SHP77 treated with DMSO at 0.1 percent for 48 hours (cell line): Measurements from ENCODE around the gene OTUB2.

Source experiments
- DNase-seq: peaks from one replicate; lab custom pipeline; 2025; lab: John Stamatoyannopoulos, UW

OTUB2 gene

DNA sequence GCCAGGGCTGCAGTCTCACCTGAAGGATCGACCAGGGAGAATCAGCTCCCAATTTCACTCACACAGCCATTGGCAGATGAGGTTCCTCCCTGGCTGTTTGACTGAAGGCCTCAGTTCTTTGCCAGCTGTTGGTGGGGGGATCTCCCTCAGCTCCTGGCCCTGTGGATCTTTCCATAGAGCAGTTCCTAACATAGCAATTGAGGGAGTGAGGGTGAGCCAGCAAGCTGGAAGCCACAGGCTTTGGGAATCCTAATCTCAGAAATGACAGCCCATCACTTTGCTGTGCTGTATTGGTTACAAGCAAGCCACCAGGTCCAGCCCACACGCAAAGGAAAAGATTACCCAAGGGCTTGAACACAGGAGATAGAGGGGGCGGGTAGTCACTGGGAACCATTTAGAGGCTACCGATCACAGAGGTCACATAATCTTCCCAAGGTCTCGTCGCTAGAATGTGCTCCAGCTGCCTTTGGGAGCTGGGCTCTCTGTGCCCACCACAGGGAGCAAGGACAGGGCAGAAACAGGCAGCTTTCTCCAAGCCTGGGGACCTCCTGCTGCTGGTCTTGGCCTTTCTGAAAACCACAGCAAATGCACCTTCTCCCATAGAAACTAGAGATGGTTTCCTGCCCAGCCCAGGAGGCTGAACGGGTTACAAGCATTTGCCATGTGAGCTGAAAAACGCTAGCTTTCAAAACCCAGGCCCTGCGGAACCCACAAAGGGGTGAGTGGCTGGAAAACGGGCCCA, 4.6 kb upstream of the OTUB2 start:
- DNase-seq, result no peak

DNA sequence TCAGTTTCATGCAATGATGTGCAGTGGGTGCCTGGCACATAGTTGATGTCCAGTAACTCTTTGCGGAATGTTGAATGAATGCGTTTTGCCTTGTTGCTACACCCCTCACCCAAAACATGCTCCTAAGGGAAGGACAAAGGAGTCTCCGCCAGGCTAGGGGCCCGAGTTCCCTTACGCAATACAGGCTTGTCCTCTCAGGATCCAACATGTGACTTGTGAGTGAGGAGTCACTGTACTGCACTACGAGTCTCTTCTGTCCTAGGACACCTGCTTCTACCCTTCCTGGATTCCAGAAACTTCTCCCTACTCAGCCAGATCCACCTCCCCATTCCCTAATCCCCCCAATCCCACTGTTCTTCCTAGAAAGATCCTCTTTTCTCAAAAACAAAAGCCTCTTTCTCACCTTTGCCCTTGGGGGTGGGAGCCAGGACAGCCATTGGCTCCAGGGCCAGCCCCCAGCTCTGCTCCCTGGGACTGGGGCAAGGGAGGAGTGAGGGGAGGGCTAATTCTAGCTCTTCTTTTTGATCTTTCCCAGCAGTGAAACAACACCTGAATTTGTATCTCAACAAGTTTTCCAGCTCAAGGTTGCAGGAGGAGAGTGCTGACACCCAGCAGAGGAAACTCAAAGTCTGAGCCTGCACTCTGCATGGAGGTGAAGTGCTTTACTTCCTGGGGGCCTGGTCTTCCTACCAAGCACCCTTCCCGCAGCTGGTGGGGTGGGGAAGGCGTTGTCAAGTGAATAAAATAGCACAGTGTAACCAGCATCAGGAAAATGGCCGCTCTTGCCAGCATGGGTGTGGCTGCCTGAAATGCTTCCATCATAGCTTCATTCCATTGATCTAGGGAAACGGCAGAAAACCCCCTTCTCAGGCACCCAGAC, 3.4 kb upstream of the OTUB2 start:
- no peak for DNase-seq

DNA sequence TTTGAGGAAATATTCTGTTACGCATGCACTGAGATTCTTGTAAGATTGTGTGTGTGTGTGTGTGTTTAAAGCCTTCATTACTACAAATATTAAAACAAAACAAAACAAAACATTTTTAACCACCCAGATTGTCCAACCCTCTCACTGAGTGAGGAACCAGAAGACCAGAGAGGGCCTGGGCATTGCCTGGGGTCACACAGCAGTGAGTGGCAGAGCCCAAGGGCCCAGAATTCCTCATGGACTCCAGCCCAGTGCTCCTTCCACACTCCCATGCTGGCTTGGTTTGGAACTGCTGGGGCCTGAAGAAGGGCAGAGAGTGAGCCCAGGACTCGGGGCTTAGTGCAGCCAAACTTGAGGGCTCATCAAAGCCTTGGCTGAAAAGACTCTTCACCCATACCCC, 1.6 kb upstream of the OTUB2 start:
- DNase-seq, result no peak

DNA sequence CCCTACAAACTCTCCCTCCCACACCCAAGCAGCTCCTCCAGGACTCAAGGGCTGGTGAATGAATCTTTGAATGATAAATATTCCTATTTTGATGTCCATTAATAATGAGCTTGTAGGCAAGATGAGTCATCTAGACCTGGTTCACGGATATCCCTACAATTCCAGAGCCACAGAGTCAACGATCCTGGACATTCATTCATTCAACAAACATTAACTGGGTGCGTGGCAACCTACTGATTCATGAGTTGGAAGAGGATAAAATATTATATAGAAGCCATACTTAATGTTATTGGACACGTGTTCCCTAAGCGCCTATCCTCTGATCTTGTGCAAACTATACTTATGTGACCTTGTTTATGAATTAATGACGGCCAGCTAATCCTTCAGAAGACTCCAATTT, 420 bp upstream of the OTUB2 start:
- DNase-seq, result no peak

DNA sequence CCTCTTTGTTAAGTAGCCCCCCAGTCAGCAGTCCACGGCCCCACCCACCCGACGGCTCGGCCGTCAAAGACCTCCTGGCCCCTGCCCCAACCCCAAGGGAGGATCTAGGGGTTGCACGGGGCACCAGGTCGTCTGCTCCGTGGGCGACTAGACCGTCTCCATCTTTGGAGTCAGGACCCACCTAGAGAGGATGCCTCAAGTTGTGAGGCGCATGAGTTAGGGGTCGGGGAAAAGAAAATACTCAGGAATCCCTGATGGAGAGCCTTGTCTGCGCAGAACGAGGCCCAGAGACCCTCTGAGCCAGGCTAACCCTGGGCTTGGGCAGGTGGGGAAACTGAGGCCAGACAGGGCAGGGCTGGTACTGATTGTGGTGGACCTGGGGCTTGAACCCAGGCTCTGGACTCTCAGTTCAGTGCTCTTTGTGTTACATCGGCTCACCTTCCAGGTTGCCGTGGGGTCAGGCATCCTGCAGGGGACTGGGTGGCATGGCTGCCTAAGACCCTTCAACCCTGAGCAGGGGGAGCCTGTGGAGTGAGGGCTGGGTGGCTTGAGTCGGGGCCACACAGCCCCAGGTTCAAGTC, 839 bp downstream of the OTUB2 start:
- no peak for DNase-seq

DNA sequence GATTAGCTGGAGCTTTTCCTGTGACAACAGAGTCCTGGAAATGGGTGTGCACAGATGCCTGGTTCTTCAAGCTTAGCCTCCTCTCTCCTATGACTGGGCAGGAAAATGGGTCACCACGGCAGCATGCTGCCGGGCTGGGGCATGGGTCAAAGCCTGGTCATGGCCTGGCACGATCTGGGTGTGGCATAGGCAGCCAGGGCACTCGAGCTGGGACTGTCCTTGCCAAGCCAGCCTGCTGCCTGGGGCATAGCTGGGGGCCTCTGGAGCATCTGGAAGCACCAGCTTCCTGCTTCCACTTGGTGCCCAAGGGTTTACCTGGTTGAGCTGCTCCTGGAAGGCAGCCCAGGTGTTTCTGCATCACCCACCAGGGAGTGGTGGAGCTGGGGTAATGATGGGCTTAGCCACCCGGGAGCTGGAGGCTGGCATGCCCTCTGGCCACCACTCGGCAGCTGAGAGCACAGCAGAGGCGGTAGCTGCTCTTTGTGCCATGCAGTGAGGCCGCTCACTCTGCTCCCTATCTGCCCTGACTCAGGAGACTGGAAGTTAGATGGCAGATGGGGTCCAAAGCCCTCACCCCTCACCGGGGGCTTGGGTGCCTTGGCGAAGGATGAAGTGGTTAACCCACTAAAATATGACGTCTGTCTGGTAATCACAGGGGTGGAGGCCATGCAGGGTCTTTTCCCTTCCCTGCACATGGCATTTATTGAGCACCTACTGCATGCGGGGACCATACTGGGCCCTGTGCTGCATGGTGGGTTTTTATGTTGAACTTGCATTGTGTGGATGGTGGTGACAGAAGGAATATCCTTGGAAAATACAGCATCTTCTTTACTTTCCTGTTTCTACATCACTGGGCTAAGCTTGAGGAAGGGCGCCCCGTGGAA, 1.7 kb downstream of the OTUB2 start:
- DNase-seq, result no peak

DNA sequence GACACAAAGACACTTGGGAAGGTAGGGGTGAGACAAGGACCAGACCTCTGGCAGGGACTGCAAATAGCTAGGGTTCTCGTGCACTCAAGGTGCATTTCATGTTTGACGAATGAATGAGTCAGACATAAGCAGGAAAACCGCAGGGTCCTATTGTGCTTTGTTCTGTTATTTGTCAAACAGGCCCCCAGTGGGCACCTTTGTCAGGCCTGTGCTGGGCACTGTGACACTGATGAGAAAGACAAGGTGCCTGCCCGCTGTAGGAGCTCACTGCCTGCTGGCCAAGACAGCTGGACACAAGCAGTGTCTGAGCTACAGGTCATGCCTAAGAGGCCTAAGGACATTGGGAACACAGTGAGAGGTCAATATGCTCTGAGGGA, 2.3 kb downstream of the OTUB2 start:
- DNase-seq, result no peak

DNA sequence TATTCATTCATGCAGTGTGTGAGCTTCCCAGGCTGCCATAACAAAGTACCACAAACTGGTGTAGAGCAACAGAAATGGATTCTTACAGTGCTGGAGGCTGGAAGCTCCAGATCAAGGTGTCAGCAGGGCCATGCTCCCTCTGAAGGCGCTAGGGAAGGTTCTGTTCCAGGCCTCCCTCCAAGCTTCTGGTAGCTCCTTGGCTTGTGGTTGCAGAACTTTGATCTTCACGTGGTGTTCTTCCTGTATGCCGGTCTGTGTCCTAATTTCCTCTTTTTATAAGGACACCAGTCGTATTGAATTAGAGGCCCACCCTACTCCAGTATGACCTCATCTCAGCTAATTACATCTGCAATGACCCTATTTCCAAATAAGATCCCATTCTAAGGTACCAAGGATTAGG, 3.1 kb downstream of the OTUB2 start:
- DNase-seq, result no peak

DNA sequence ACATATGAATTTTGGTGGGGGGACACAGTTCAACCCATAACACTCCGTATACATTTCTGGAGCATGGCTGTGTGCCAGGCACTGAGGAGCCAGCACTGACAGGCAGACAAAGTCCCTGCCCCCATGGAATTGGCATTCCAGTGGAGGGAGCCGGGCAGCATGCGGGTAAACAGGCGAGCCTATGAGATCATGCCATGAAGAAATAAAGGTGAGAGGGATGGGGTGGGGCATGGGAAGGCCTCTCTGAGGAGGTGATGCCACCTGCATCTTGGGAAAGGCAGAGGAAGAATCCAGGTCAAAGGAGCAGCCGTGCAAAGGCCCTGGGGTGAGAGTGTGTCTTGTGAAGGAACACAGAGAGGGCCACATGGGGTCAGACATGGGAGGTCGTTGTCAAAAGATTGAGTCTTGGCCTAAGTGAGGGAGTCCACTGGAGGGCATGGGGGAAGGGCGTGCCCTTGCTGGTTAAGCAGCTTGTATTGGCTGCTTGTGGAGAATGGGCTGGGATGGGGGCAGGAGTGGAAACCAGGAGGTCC, 3.6 kb downstream of the OTUB2 start:
- DNase-seq, result no peak

DNA sequence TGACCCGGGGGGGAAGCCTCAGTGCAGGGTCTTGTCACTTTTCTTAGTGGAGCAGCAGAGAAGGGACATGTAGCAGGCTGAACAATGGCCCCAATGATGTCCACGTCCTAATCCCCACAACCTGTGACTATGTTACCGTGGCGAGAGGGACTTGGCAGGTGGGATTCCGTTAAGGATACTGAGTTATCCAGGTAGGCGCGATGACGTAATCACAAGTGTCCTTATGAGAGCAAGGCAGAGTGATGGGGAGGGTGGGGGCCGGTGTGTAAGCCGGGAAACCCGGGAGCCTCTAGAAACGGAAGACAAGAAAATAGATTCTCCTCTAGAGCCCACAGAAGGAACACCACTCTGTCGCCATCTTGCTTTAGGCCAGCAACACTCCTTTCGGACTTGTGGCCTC, 4.4 kb downstream of the OTUB2 start:
- DNase-seq, result no peak

DNA sequence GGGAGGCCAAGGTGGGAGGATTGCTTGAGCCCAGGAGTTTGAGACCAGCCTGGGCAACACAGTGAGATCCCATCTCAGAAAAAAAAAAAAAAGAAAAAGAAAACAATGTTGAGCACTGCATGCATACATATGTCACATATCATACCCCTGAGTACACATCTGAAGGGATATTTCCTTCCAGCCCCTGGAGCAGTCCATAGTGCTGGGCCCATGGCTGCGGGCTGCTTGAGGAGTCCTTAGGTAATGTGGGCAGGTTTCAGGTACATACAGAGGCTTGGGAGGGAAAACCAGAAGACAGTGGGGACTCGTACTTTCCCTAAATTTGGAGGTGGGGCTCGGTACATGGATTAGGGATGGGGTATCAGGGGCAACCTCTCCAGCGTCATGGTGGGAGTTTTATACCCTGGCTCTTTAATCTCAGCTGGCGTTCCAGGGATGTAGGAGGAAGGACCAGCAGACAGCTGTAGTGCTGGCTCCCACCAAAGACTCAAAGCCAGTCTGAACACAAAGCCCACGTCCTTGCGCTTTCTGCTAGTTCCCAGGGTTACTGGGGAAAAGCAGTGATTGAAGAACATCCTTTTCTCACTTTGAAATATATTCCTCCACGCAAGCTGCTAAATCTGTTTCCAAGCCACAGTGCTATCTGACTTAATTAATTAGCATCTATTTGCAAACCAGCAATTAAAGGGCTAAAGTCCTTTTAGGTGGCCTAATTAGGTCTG, 5.2 kb downstream of the OTUB2 start:
- DNase-seq, result no peak

DNA sequence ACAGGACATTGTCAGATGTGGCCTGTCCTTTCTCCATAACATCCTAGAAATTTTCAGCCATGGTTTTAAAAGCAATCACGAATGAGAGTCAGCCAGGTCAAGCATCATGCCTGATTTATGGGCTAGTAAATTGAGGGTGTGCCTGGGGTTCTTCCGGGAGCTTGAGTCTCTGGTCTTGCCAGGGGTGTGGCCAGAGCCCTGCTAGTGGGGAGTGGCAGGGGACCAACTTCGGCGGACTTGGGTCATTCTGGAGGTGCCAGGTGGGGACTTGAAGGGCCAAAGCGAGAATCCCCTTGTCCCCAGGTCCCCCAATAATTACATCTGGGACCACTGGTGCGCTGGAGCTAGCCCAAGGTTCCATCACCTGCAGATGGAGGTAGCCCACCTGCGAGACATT, 5.7 kb downstream of the OTUB2 start:
- DNase-seq, result no peak

DNA sequence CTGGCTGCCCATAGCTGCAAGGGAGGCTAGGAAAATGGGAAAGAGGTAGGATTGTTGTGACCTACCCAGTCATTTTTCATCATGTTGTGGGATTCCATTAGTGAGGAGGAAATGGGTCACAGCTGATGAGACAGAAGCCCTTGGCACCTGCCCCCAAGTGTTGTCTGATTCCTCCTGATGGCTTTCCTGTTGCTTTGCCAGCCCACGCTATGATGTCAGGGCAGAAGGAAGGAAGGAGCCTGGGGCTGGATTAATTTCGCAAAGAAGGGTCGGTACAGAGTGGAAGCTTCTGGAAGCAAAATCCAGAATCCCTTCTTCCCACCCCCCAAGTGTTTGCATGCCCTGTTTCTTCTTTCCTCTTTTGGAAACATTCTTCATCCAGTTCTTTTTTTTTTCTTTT, 8.7 kb downstream of the OTUB2 start:
- no peak for DNase-seq

DNA sequence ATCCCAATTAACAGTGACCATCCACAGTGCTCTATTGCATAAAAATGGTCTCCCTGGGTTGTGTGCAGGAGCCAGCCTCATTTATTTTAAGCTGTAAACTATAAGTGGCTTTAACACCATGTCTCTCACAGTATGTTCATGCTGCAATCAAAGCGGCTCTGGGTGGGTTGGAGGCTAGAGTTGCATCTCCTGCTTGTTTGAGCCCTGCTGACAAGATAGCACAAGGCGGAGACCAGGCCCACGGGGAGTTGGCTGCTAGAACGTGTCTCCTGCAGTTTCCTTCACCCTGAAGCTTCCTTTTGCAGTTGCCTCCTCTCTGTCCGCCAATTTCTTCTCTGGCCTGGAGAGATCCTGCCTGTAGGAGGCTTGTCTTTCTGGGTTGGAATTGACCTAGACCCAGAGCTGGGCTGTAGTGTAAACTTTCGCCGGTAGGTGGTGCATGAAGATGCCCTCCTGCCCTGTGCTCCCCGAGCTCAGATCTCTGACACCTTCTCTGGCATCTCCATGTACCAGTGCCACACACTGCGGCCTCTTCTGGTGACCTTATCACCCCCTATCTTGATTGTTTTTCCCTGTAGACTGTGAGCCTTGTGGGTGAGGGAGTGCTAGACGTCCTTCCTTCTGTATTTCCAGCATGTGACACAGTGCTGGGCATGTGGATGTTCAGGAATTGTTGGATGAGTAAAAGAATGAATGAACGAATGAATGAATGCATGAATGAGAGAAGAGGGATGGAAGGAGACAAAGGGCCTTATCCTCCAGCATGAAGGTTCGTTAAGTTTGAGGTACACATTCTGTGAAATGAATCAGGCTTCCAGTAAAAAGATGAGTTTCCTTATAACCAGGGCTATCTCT, 10.4 kb downstream of the OTUB2 start:
- DNase-seq, result no peak

DNA sequence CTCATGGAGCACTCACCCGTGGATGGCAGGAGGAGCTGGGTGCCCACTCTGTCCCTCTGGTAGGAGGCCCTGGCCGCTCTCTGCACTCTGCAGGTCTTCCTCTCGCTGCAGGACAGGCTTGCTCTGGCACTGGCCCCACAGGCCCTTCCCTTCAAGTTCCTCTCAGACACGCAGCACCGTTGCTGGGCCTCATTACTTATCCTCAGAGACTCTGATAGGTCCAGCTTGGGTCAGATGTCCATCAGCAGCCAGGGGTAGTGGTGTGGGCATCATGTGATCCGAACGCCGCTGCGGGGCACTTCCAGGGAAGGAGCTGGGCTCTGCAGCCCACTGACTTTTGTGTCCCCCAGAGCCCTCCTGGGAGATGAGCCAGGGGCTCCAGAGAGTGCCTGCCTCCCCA, 11.8 kb downstream of the OTUB2 start:
- no peak for DNase-seq

DNA sequence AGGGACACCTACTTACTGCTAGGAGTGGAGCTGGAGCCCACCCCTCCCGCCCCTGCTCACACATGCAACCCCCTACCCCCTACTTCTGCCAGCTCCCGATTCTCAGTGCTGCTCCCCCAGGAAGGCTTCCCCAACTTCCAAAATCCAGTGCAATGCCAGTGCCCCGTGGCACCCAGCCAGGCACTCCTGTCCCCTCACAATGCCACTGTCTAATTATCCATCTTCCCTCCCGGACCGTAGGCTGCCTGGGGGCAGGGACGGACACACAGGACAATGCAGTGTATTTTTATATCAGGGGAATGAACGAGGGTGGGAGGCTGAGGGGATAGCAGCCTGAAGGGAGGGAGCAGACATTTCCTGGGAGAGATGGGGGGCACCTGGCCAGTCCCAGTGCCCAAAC, 12.4 kb downstream of the OTUB2 start:
- no peak for DNase-seq

DNA sequence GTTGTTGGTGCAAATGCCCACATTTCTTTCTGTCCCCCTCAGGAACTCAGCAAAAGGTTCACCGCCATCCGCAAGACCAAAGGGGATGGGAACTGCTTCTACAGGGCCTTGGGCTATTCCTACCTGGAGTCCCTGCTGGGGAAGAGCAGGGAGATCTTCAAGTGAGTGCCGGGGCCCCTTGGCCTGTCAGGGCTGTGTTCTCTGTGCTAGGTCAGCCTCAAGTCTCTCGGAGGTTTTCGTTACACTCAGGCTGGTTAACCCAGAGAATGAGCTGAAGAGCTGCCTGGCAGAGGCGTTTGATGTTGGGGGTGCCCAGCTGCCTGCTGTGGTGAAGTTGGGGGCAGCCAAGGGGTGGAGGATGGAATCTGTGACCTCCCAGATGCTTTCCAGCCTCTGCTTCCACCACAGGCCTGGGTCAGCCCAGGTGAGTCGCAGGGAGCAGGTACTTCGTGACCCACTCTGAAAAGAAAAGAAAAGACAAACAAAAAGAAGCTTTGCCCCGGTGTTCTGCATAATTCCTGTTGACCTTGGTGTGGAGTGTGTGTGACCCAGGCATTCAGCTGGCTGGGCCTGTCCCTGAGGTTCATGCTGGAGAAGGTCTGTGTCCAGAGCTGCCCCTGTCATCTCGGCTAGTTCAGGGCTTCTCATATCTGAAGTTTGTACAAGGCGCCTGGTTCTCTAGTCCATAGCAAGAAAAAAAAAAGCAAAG, 12.9 kb downstream of the OTUB2 start:
- DNase-seq, result no peak

DNA sequence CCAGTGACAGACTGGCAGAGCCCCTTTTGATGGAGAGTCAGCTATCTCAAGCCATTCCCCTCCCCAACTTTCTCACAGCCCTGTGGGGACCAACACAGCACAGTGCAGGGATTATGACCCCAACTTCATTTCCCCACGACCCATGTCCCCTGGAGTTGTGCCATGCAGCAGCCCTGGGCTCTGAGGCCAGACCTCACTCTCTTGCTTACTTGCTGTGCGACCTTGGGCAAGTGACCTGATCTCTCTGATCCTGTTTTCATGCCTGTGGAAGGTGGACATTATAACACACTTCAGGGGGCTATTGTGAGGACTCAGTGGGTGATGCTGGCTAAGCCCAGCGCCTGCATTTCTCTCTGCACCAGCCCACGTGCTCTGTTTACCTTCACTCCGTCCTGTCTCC, 14.1 kb downstream of the OTUB2 start:
- no peak for DNase-seq

DNA sequence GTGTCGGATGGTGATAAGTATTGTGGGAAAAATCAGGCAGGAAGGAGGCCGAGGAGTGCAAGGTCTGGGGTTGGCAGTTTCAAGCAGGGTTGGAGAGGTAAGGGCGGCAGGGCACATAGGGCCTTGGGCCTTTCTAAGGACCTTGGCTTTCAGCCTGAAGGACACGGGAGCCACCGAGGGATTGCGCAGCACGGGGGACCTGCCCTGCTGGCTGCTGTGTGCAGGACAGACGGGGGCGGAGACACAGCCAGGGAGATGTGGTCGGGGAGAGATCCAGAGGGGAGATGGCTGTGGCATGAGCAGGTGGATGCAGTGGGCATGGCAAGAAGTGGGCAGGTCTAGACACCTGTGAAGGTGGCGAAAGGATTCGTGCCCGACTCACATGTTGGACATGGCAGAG, 14.7 kb downstream of the OTUB2 start:
- no peak for DNase-seq
